IMR-90 (cell line): ENCODE data around the gene STK33. TPM values are rescaled to one million over a fixed set of nuclear protein-coding genes. Genes with fewer than 3 reads are reported as not detected.
"Not testable (repeated sequence)": the region's sequence is repeated elsewhere in the genome, so short reads cannot be mapped to it uniquely, and the experiment has no call there.

Experiments used
- ATAC-seq: fragments of 200-7000 bp; cut with Tn5 transposase; 2 replicates; pipeline ENCODE4 v1.9.1; 2020; ENCODE audit warnings: low read depth, mild to moderate bottlenecking, moderate library complexity
- BruUV-seq: library from RNA; stranded (reverse); fragments of 400-500 nt; replicated peaks from 2 replicates; lab custom pipeline; 2021; lab: Mats Ljungman, UMichigan
- CTCF ChIA-PET: fragments of 300-600 bp; formaldehyde crosslinking; extraction: SDS; loops from one replicate; lab custom pipeline; 2021; ENCODE audit warnings: antibody characterized with exemption; lab: Yijun Ruan, JAX
- POLR2A ChIA-PET: fragments of 300-600 bp; sonication (Branson Sonifier 250); formaldehyde crosslinking; loops from one replicate; lab custom pipeline; 2022; ENCODE audit warnings: antibody characterized with exemption; ENCODE audit not compliant: unreplicated experiment; lab: Charles Lee
- DNase-seq: peaks from one replicate; pipeline ENCODE4 v3.0.0; 2013
- H2AFZ ChIP-seq: replicated peaks from 2 replicates; pipeline ENCODE3; 2013; ENCODE audit warnings: low read length, mild to moderate bottlenecking; ENCODE audit not compliant: poor library complexity
- H2AK5ac ChIP-seq: 2 replicates; pipeline ENCODE4 v1.6.1; 2013; ENCODE audit warnings: low read depth, low read length, inconsistent platforms
- H2AK9ac ChIP-seq: replicated peaks from 2 replicates; pipeline ENCODE3; 2013; ENCODE audit warnings: mild to moderate bottlenecking, low read depth, low read length, moderate library complexity; ENCODE audit not compliant: poor library complexity
- H2BK120ac ChIP-seq: 2 replicates; pipeline ENCODE4 v1.6.1; 2013; ENCODE audit warnings: low read depth, low read length, inconsistent platforms
- H2BK15ac ChIP-seq: 3 replicates; pipeline ENCODE4 v1.6.1; 2013; ENCODE audit warnings: low read depth, low read length, inconsistent platforms
- H2BK20ac ChIP-seq: 2 replicates; pipeline ENCODE4 v1.6.1; 2013; ENCODE audit warnings: low read depth, mild to moderate bottlenecking, inconsistent platforms, low read length, moderate library complexity
- H2BK5ac ChIP-seq: 2 replicates; pipeline ENCODE4 v1.6.1; 2013; ENCODE audit warnings: mild to moderate bottlenecking, low read depth, low read length, inconsistent platforms; ENCODE audit not compliant: poor library complexity, severe bottlenecking
- H3K14ac ChIP-seq: replicated peaks from 2 replicates; pipeline ENCODE4 v1.6.1; 2013; ENCODE audit warnings: low read depth, low read length, inconsistent platforms
- H3K18ac ChIP-seq: 2 replicates; pipeline ENCODE4 v1.6.1; 2013; ENCODE audit warnings: low read depth, low read length, control low read depth
- H3K23ac ChIP-seq: 2 replicates; pipeline ENCODE4 v1.6.1; 2013; ENCODE audit warnings: low read depth, low read length, inconsistent platforms
- H3K27ac ChIP-seq: 2 replicates; pipeline ENCODE4 v1.5.1; 2013; ENCODE audit warnings: mild to moderate bottlenecking, control low read depth, low read length; ENCODE audit not compliant: insufficient read depth
- H3K27me3 ChIP-seq: 2 replicates; pipeline ENCODE4 v1.6.1; 2013; ENCODE audit warnings: low read length; ENCODE audit not compliant: control insufficient read depth, insufficient read depth
- H3K36me3 ChIP-seq: 2 replicates; pipeline ENCODE4 v1.6.1; 2013; ENCODE audit warnings: low read length, mixed read lengths; ENCODE audit not compliant: control insufficient read depth, insufficient read depth
- H3K4ac ChIP-seq: 2 replicates; pipeline ENCODE4 v1.6.1; 2013; ENCODE audit warnings: low read depth, low read length, inconsistent platforms
- H3K4me1 ChIP-seq: 2 replicates; pipeline ENCODE4 v1.6.1; 2013; ENCODE audit warnings: low read length, mixed read lengths; ENCODE audit not compliant: control insufficient read depth, insufficient read depth
- H3K4me2 ChIP-seq: 2 replicates; pipeline ENCODE4 v1.6.1; 2013; ENCODE audit warnings: low read depth, mild to moderate bottlenecking, control low read depth, low read length, moderate library complexity
- H3K4me3 ChIP-seq: 2 replicates; pipeline ENCODE4 v1.5.1; 2013; ENCODE audit warnings: low read depth, mild to moderate bottlenecking, control low read depth, low read length, moderate library complexity; ENCODE audit not compliant: insufficient read depth
- H3K56ac ChIP-seq: 2 replicates; pipeline ENCODE4 v1.6.1; 2013; ENCODE audit warnings: low read length, inconsistent platforms; ENCODE audit not compliant: insufficient read depth; ENCODE audit errors: extremely low read depth
- H3K79me1 ChIP-seq, 2 experiments: 2 replicates each; pipeline ENCODE4 v1.6.1; 2013; ENCODE audit warnings: low read length in 2 of 2, inconsistent platforms in 1 of 2, low read depth in 1 of 2
- H3K9ac ChIP-seq: 2 replicates; pipeline ENCODE4 v1.6.1; 2013; ENCODE audit warnings: low read depth, low read length, control low read depth
- H3K9me1 ChIP-seq: 2 replicates; pipeline ENCODE4 v1.6.1; 2013; ENCODE audit warnings: low read length, inconsistent platforms; ENCODE audit not compliant: insufficient read depth
- H3K9me3 ChIP-seq: 2 replicates; pipeline ENCODE4 v1.6.1; 2013; ENCODE audit warnings: low read length; ENCODE audit not compliant: control insufficient read depth, insufficient read depth
- H4K20me1 ChIP-seq: 2 replicates; pipeline ENCODE4 v1.6.1; 2013; ENCODE audit warnings: low read length, inconsistent platforms; ENCODE audit not compliant: insufficient read depth
- H4K5ac ChIP-seq: 2 replicates; pipeline ENCODE4 v1.6.1; 2013; ENCODE audit warnings: mild to moderate bottlenecking, low read depth, low read length, control low read depth
- H4K8ac ChIP-seq, 2 experiments: 2 replicates each; pipeline ENCODE4 v1.6.1; 2013; ENCODE audit warnings: low read depth in 2 of 2, low read length in 2 of 2, control low read depth in 1 of 2, inconsistent platforms in 1 of 2
- H4K91ac ChIP-seq: 2 replicates; pipeline ENCODE4 v1.6.1; 2013; ENCODE audit warnings: low read depth, low read length, inconsistent platforms; ENCODE audit not compliant: insufficient read depth
- WGBS, 2 experiments: methylation state at CpG; one replicate each; pipeline versions ENCODE4 v1.1.5 to v1.1.7; 2013; ENCODE audit warnings: missing lambda C conversion rate in 2 of 2; ENCODE audit not compliant: insufficient read length in 1 of 2; ENCODE audit errors: extremely low coverage in 2 of 2; 5-methylcytosine and 5-hydroxymethylcytosine counted together
- dilution Hi-C: fragments of 300-500 bp; cut with HindIII; formaldehyde crosslinking; loops from one replicate; pipeline ENCODE4 v1.14.3; 2018; ENCODE audit warnings: low sequenced_read_pairs; ENCODE audit not compliant: unreplicated experiment
- in situ Hi-C: fragments of 300-500 bp; cut with MboI; formaldehyde crosslinking; loops from 3 replicates; pipeline ENCODE4 v1.14.3; 2019; ENCODE audit warnings: low sequenced_read_pairs, inconsistent platforms, mixed read lengths
- intact Hi-C: fragments of 100-400 bp; cut with micrococcal nuclease; formaldehyde crosslinking; loops from 2 replicates; pipeline ENCODE4 v1.10.0; 2022
- polyA plus RNA-seq, 3 experiments: library from polyadenylated mRNA; depleted of rRNA; stranded (reverse); fragments of >200 nt; gene quantifications; 2 replicates each; pipeline ENCODE4 v1.2.3, GENCODE V29; 2012; ENCODE audit warnings: low replicate concordance in 1 of 3
- total RNA-seq: library from RNA; depleted of rRNA; stranded (reverse); fragments of >200 nt; gene quantifications from 2 replicates; pipeline ENCODE4 v1.2.3, GENCODE V29; 2012

Gene STK33
- total and polyA plus RNA-seq, 2 of the 4 experiments (the other 2 are of a cell fraction), result 2.3 to 2.6 TPM

DNA sequence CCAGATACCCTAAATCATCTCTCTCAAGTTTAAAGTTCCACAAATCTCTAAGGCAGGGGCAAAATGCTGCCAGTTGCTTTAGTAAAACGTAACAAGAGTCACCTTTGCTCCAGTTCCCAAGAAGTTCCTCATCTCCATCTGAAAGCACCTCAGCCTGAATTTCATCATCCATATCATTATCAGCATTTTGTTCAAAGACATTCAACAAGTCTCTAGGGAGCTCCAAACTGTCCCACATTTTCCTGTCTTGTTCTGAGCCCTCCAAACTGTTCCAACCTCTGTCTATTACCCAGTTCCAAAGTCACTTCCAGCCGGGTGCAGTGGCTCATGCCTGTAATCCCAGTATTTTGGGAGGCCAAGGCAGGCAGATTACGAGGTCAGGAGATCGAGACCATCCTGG is 126.7 kb downstream of the STK33 start:
- H3K4me3 ChIP-seq, intact Hi-C loops: not testable (repeated sequence)

DNA sequence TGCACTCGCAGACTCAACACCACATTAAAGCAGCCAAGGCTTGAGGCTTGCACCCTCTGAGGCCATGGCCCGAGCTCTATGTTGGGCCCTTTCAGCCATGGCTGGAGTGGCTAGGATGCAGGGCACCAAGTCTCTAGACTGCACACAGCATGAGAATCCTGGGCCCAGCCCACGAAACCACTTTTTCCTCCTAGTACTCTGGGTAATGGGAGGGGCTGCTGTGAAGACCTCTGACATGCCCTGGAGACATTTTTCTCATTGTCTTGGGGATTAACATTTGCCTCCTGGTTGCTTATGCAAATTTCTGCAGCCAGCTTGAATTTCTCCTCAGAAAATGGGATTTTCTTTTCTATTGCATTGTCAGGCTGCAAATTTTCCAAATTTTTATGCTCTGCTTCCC is 127.1 kb downstream of the STK33 start:
- H3K18ac ChIP-seq, in situ Hi-C loops, DNase-seq, H3K4me1 ChIP-seq, H3K4me3 ChIP-seq, H2AFZ ChIP-seq, H3K4me2 ChIP-seq, intact Hi-C loops, H3K27ac ChIP-seq, H2AK9ac ChIP-seq, H4K20me1 ChIP-seq, H3K56ac ChIP-seq, H4K5ac ChIP-seq, ATAC-seq, CTCF ChIA-PET, H3K9me1 ChIP-seq, H3K27me3 ChIP-seq, BruUV-seq, H3K14ac ChIP-seq, H2BK20ac ChIP-seq, dilution Hi-C loops, H2BK5ac ChIP-seq, H3K4ac ChIP-seq, H4K91ac ChIP-seq, H3K23ac ChIP-seq, H2BK120ac ChIP-seq, H3K9ac ChIP-seq, POLR2A ChIA-PET, H3K36me3 ChIP-seq, H3K9me3 ChIP-seq, H2BK15ac ChIP-seq, H3K79me1 ChIP-seq, H4K8ac ChIP-seq, H2AK5ac ChIP-seq: not testable (repeated sequence)
- WGBS, 2 experiments, result no CpG with 5 or more reads among the region's 3 CpGs

More for the DNA sequence above, 126.7 kb downstream of the STK33 start:
- H2AK5ac ChIP-seq, H2BK15ac ChIP-seq, H3K14ac ChIP-seq, H2BK120ac ChIP-seq, H3K18ac ChIP-seq, H4K91ac ChIP-seq, ATAC-seq, H2BK20ac ChIP-seq, H3K9ac ChIP-seq, H2BK5ac ChIP-seq, H3K56ac ChIP-seq, H4K20me1 ChIP-seq, H4K8ac ChIP-seq, BruUV-seq, H3K4me1 ChIP-seq, H3K9me1 ChIP-seq, H3K79me1 ChIP-seq, H3K4ac ChIP-seq, H3K27me3 ChIP-seq, H2AK9ac ChIP-seq, DNase-seq, H4K5ac ChIP-seq, CTCF ChIA-PET, H3K9me3 ChIP-seq, H3K27ac ChIP-seq, in situ Hi-C loops, H3K4me2 ChIP-seq, H2AFZ ChIP-seq, POLR2A ChIA-PET, H3K23ac ChIP-seq, H3K36me3 ChIP-seq, dilution Hi-C loops: not testable (repeated sequence)
- WGBS, 2 experiments, result no CpG with 5 or more reads among the region's 4 CpGs
